DOHH2 (cell line): Measurements from ENCODE around the gene ARHGAP40.

Experiments used
- CTCF ChIP-seq: fragments of 200-600 bp; sonication (generic); IDR thresholded peaks from one replicate; pipeline ENCODE4 v1.5.1; 2014; ENCODE audit warnings: antibody characterized with exemption, mild to moderate bottlenecking, low read depth, low read length; ENCODE audit not compliant: poor library complexity, severe bottlenecking
- EZH2phosphoT487 ChIP-seq: fragments of 200-600 bp; sonication (generic); IDR thresholded peaks from 2 replicates; pipeline ENCODE4 v1.6.1; 2017; ENCODE audit warnings: borderline replicate concordance, mild to moderate bottlenecking, antibody characterized with exemption, low read length, moderate library complexity, mixed read lengths

DNA sequence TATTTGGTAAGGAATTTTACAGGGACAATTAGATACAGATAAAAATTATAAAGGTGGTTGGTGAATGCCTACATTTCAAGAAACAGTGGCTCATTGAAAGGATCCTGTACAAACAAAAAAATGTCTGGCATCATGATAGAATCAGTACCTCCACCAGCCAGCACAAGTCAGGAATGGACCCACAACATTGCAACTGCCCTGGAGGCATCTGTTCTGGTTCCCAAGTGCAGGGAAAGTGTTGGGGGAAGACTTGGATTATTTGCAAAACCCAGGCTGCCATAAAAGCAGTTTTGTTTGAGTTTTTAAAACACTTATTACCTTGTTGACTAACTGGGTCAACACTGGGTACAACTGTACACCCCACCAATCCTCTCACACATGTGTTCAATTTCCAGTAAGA lies 24.3 kb downstream of the ARHGAP40 start:
- TF ChIP-seq CTCF (no peak), EZH2phosphoT487 (no peak)
